ENCODE measurements around the gene TMEM92.

Gene TMEM92

DNA sequence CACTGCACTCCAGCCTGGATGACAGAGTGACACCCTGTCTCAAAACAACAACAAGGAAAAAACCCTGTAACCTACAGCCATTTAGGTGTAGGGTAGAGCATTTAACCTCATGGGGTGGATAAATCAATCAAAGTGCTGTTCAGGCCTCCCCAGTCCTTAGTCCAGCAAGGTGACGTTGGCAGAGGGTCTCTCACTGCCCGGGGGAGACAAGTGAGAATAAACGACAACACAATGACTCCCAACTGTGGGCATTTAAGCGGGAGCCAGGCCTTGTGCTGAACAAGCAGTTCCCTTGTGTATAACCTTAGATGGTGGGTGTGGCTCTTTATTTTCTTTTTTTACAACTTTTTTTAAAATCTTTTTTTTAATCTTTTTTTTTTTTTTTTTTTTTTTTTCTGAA, 29.3 kb downstream of the TMEM92 start:
- no peak overlapping the region for H2AK5ac ChIP-seq (ENCODE audit: low read depth, low read length)

DNA sequence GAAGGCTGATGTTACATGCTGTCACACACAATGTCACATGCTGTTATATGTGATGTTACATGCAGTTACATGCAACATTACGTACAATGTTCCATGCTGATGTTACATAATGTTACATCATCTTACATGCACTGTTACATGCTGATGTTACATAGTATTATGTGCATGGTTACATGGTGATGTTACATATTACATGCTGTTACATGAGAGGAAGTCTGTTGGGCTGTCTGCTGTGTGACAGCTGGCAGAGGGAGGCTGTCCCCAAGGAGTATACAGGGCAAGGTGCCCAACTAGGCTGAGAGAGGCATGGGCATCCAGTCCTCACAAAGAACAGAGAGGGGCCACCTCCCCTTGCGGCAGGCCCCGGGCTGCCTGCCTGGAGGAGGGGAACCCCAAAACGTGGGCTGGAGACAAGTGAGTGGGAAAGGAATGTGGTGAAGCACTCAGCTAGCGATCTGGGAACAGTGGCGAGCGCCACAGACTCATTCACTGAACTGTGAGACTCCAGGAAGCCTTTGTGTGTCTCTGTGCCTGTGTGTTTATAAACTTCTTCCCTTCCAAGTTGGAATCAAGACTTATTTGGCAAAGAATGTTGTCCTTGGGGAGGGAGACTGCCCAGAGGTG, 30.6 kb downstream of the TMEM92 start:
- no CpG with 5 or more reads among the region's 7 CpGs for WGBS, 2 donors (ENCODE audit: extremely low coverage in 2 of 2, insufficient read length in 2 of 2, insufficient replicate concordance in 1 of 2)
- H2BK5ac ChIP-seq (ENCODE audit: low read length): no peak overlapping the region
- H3K4me3 ChIP-seq (ENCODE audit: low read length in 2 of 2): no peak overlapping the region
- H3K9me3 ChIP-seq (replicated peaks in 1 of 2; ENCODE audit: control insufficient read depth in 2 of 2, insufficient read depth in 1 of 2, low read depth in 1 of 2, low read length in 2 of 2): no peaks in the 10 kb centered on the region
- H3K18ac ChIP-seq (ENCODE audit: low read length): peak overlapping the region; percentile 46
- H3K23ac ChIP-seq (ENCODE audit: low read depth, low read length, poor library complexity): no peak overlapping the region
- no peak overlapping the region for H3K4me2 ChIP-seq (ENCODE audit: insufficient read depth, low read length, poor library complexity, severe bottlenecking)
- no peak overlapping the region for H2BK12ac ChIP-seq (ENCODE audit: low read length)
- H4K91ac ChIP-seq (ENCODE audit: low read depth, low read length, poor library complexity): no peak overlapping the region
- H3K9ac ChIP-seq (ENCODE audit: low read depth, low read length, poor library complexity): no peak overlapping the region
- H2BK15ac ChIP-seq (ENCODE audit: low read length): no peak overlapping the region
- no peak overlapping the region for H3K4ac ChIP-seq (ENCODE audit: low read length)
- H3K79me1 ChIP-seq (ENCODE audit: low read depth, low read length): no peaks in the 10 kb centered on the region
- H3K27ac ChIP-seq (replicated peaks; ENCODE audit: low read length): no peak overlapping the region
- H3K27me3 ChIP-seq (ENCODE audit: control insufficient read depth in 3 of 3, insufficient read depth in 3 of 3, low read depth in 1 of 3, low read length in 3 of 3): peaks cover 0 to 32% (median 0%) of the 10 kb centered on the region in 3 experiments
- no peaks in the 10 kb centered on the region for H3K36me3 ChIP-seq (replicated peaks in 1 of 2; ENCODE audit: control insufficient read depth in 2 of 2, insufficient read depth in 2 of 2, low read length in 2 of 2)
- H3K14ac ChIP-seq (ENCODE audit: low read length): no peak overlapping the region
- peaks cover 4 to 5% of the 10 kb centered on the region in 2 donors for H3K4me1 ChIP-seq (ENCODE audit: control insufficient read depth in 2 of 2, insufficient read depth in 1 of 2, low read depth in 1 of 2, low read length in 2 of 2)
- peak overlapping the region; percentile 35 for H2AFZ ChIP-seq (ENCODE audit: low read length)
- DNase-seq (ENCODE audit: low spot score): peak; percentile 12
- no peak overlapping the region for H2AK5ac ChIP-seq (ENCODE audit: low read depth, low read length)
- H2BK120ac ChIP-seq (ENCODE audit: low read depth, low read length): peak overlapping the region; percentile 10
- H4K8ac ChIP-seq (ENCODE audit: low read depth, low read length): no peak overlapping the region

More for the DNA sequence above, 29.3 kb downstream of the TMEM92 start:
- Histone ChIP-seq H2BK5ac (ENCODE audit: low read length) (no peak overlapping the region), H3K36me3 (replicated peaks in 1 of 2; ENCODE audit: control insufficient read depth in 2 of 2, insufficient read depth in 2 of 2, low read length in 2 of 2) (no peaks in the 10 kb centered on the region), H2AFZ (ENCODE audit: low read length) (no peak overlapping the region), H3K9me3 (replicated peaks in 1 of 2; ENCODE audit: control insufficient read depth in 2 of 2, insufficient read depth in 1 of 2, low read depth in 1 of 2, low read length in 2 of 2) (no peaks in the 10 kb centered on the region), H3K9ac (ENCODE audit: low read depth, low read length, poor library complexity) (no peak overlapping the region), H3K14ac (ENCODE audit: low read length) (no peak overlapping the region), H3K4me1 (ENCODE audit: control insufficient read depth in 2 of 2, insufficient read depth in 1 of 2, low read depth in 1 of 2, low read length in 2 of 2) (peaks cover 4 to 5% of the 10 kb centered on the region in 2 donors), H4K91ac (ENCODE audit: low read depth, low read length, poor library complexity) (no peak overlapping the region), H3K27me3 (ENCODE audit: control insufficient read depth in 3 of 3, insufficient read depth in 3 of 3, low read depth in 1 of 3, low read length in 3 of 3) (peaks cover 0 to 32% (median 0%) of the 10 kb centered on the region in 3 experiments), H2BK12ac (ENCODE audit: low read length) (no peak overlapping the region), H3K27ac (replicated peaks; ENCODE audit: low read length) (no peak overlapping the region), H3K4me2 (ENCODE audit: insufficient read depth, low read length, poor library complexity, severe bottlenecking) (no peak overlapping the region), H3K79me1 (ENCODE audit: low read depth, low read length) (no peaks in the 10 kb centered on the region), H3K23ac (ENCODE audit: low read depth, low read length, poor library complexity) (no peak overlapping the region), H2BK120ac (ENCODE audit: low read depth, low read length) (no peak overlapping the region), H4K8ac (ENCODE audit: low read depth, low read length) (no peak overlapping the region), H3K4me3 (ENCODE audit: low read length in 2 of 2) (no peak overlapping the region), H3K18ac (ENCODE audit: low read length) (no peak overlapping the region), H3K4ac (ENCODE audit: low read length) (no peak overlapping the region), H2BK15ac (ENCODE audit: low read length) (no peak overlapping the region)
- WGBS, 2 donors (ENCODE audit: extremely low coverage in 2 of 2, insufficient read length in 2 of 2, insufficient replicate concordance in 1 of 2): no CpG with 5 or more reads among the region's 4 CpGs
- DNase-seq (ENCODE audit: low spot score): no peak

DNA sequence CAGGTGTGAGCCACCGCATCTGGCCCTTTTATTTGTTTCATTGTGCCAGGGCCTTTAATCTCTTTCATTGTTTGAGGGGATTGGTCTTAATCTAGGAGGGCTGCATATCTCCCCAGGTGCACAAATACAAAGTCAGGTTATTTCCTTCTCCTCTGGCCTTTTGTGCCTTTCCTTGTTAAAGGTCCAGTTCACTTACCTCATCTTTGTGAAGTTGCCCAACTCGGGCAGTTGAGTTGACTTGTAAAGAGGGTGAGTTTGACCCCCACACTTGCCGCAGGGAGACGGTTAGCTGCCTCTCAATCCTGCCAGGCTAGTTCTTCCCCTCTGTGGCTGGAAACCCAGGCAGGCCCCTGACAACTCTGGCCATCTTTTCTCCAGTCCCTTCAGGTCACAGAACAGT, 33.4 kb downstream of the TMEM92 start:
- Histone ChIP-seq H2BK120ac (ENCODE audit: low read depth, low read length) (no peak overlapping the region), H2BK15ac (ENCODE audit: low read length) (no peak overlapping the region), H3K79me1 (ENCODE audit: low read depth, low read length) (no peaks in the 10 kb centered on the region), H2AK5ac (ENCODE audit: low read depth, low read length) (no peak overlapping the region), H3K23ac (ENCODE audit: low read depth, low read length, poor library complexity) (no peak overlapping the region), H4K8ac (ENCODE audit: low read depth, low read length) (no peak overlapping the region), H3K18ac (ENCODE audit: low read length) (no peak overlapping the region), H2BK5ac (ENCODE audit: low read length) (no peak overlapping the region), H3K4me3 (ENCODE audit: low read length in 2 of 2) (no peak overlapping the region), H3K27me3 (ENCODE audit: control insufficient read depth in 3 of 3, insufficient read depth in 3 of 3, low read depth in 1 of 3, low read length in 3 of 3) (peaks cover 0 to 19% (median 0%) of the 10 kb centered on the region in 3 experiments), H2BK12ac (ENCODE audit: low read length) (no peak overlapping the region), H3K27ac (replicated peaks; ENCODE audit: low read length) (no peak overlapping the region), H3K4me2 (ENCODE audit: insufficient read depth, low read length, poor library complexity, severe bottlenecking) (no peak overlapping the region), H3K4me1 (ENCODE audit: control insufficient read depth in 2 of 2, insufficient read depth in 1 of 2, low read depth in 1 of 2, low read length in 2 of 2) (peaks cover 4 to 11% of the 10 kb centered on the region in 2 donors), H3K9me3 (replicated peaks in 1 of 2; ENCODE audit: control insufficient read depth in 2 of 2, insufficient read depth in 1 of 2, low read depth in 1 of 2, low read length in 2 of 2) (no peaks in the 10 kb centered on the region), H3K14ac (ENCODE audit: low read length) (no peak overlapping the region), H2AFZ (ENCODE audit: low read length) (no peak overlapping the region), H3K4ac (ENCODE audit: low read length) (no peak overlapping the region), H3K9ac (ENCODE audit: low read depth, low read length, poor library complexity) (no peak overlapping the region), H4K91ac (ENCODE audit: low read depth, low read length, poor library complexity) (no peak overlapping the region), H3K36me3 (replicated peaks in 1 of 2; ENCODE audit: control insufficient read depth in 2 of 2, insufficient read depth in 2 of 2, low read length in 2 of 2) (no peaks in the 10 kb centered on the region)
- WGBS, 2 donors (ENCODE audit: extremely low coverage in 2 of 2, insufficient read length in 2 of 2, insufficient replicate concordance in 1 of 2): no CpG with 5 or more reads among the region's 4 CpGs
- no peak for DNase-seq (ENCODE audit: low spot score)

DNA sequence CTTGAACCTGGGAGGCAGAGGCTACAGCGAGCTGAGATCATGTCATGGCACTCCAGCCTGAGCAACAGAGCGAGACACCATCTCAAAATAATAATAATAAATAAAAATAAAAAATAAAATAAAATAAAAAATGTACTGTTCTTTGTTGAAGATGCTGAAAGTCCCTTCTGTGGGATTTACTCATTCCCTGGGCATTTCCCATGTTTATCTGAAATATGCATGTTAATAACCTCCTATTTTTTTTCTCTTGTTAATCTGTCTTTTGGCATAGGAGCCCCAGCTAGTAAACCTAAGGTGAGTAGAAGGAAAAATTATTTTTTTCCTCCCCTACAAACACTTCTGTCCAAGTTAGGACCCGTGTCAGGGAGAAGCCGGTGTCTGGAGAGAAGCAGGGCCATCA, 34.4 kb downstream of the TMEM92 start:
- Histone ChIP-seq H3K27ac (replicated peaks; ENCODE audit: low read length) (no peak overlapping the region), H3K4me2 (ENCODE audit: insufficient read depth, low read length, poor library complexity, severe bottlenecking) (no peak overlapping the region), H3K36me3 (replicated peaks in 1 of 2; ENCODE audit: control insufficient read depth in 2 of 2, insufficient read depth in 2 of 2, low read length in 2 of 2) (no peaks in the 10 kb centered on the region), H3K4me1 (ENCODE audit: control insufficient read depth in 2 of 2, insufficient read depth in 1 of 2, low read depth in 1 of 2, low read length in 2 of 2) (peaks cover 4 to 12% of the 10 kb centered on the region in 2 donors), H3K27me3 (ENCODE audit: control insufficient read depth in 3 of 3, insufficient read depth in 3 of 3, low read depth in 1 of 3, low read length in 3 of 3) (peaks cover 0 to 20% (median 0%) of the 10 kb centered on the region in 3 experiments), H3K9ac (ENCODE audit: low read depth, low read length, poor library complexity) (no peak overlapping the region), H3K9me3 (replicated peaks in 1 of 2; ENCODE audit: control insufficient read depth in 2 of 2, insufficient read depth in 1 of 2, low read depth in 1 of 2, low read length in 2 of 2) (no peaks in the 10 kb centered on the region), H2BK15ac (ENCODE audit: low read length) (no peak overlapping the region), H4K8ac (ENCODE audit: low read depth, low read length) (no peak overlapping the region), H2BK12ac (ENCODE audit: low read length) (no peak overlapping the region), H3K79me1 (ENCODE audit: low read depth, low read length) (no peaks in the 10 kb centered on the region), H4K91ac (ENCODE audit: low read depth, low read length, poor library complexity) (no peak overlapping the region), H2AK5ac (ENCODE audit: low read depth, low read length) (no peak overlapping the region), H2BK120ac (ENCODE audit: low read depth, low read length) (no peak overlapping the region), H3K14ac (ENCODE audit: low read length) (no peak overlapping the region), H3K4ac (ENCODE audit: low read length) (no peak overlapping the region), H2BK5ac (ENCODE audit: low read length) (no peak overlapping the region), H3K4me3 (ENCODE audit: low read length in 2 of 2) (no peak overlapping the region), H2AFZ (ENCODE audit: low read length) (no peak overlapping the region), H3K18ac (ENCODE audit: low read length) (no peak overlapping the region), H3K23ac (ENCODE audit: low read depth, low read length, poor library complexity) (no peak overlapping the region)
- no peak for DNase-seq (ENCODE audit: low spot score)
- no CpG with 5 or more reads among the region's 4 CpGs for WGBS, 2 donors (ENCODE audit: extremely low coverage in 2 of 2, insufficient read length in 2 of 2, insufficient replicate concordance in 1 of 2)
